ENCODE data around the gene OBI1. TPM values are rescaled to one million over a fixed set of nuclear protein-coding genes. Genes with fewer than 3 reads are reported as not detected.

OBI1 gene
- total RNA-seq, 1 experiment from 2014 or later: 7.9 TPM

GRCh38 chr13:78636495-78636894 lies 22.5 kb downstream of the OBI1 start:
- TF ChIP-seq EZH2phosphoT487 (IDR thresholded peaks at IDR 0.05; ENCODE audit: borderline replicate concordance, low read length) (no peak), CTCF (conservative IDR thresholded peaks at IDR 0.05; ENCODE audit: low read depth, low read length) (no peak), EZH2 (IDR thresholded peaks at IDR 0.05; ENCODE audit: low read length, unreplicated experiment) (no peak)
- DNase-seq (no peak), ATAC-seq (no peak)
- Histone ChIP-seq H3K9me2 (replicated peaks; ENCODE audit: low read length) (no peaks in the 10 kb centered on the region), H3K9ac (ENCODE audit: low read length) (no peak overlapping the region), H3K36me3 (ENCODE audit: low read depth, low read length) (peaks cover 22% of the 10 kb centered on the region), H3K4me3 (ENCODE audit: low read length) (no peak overlapping the region), H3K4me1 (ENCODE audit: insufficient read depth, low read length) (no peaks in the 10 kb centered on the region), H3K4me2 (ENCODE audit: low read length) (no peak overlapping the region), H3K9me3 (ENCODE audit: low read length) (no peaks in the 10 kb centered on the region), H3K27ac (ENCODE audit: low read length) (no peak overlapping the region), H4K20me1 (ENCODE audit: low read length) (no peaks in the 10 kb centered on the region), H3K27me3 (ENCODE audit: low read length) (no peaks in the 10 kb centered on the region), H3K79me2 (ENCODE audit: low read length) (no peaks in the 10 kb centered on the region), H2AFZ (ENCODE audit: low read length) (no peak overlapping the region), H3F3A (ENCODE audit: low read length, unreplicated experiment) (no peaks in the 10 kb centered on the region)
- CTCF ChIA-PET: no interaction called here
- intact Hi-C loops (cut with micrococcal nuclease): no loop called here
- POLR2A ChIA-PET (ENCODE audit: unreplicated experiment): no interaction called here
- BruUV-seq (replicated peaks): no TSS peak

GRCh38 chr13:78632996-78633395 lies 26.0 kb downstream of the OBI1 start:
- Histone ChIP-seq H3K36me3 (ENCODE audit: low read depth, low read length) (peaks cover 20% of the 10 kb centered on the region), H2AFZ (ENCODE audit: low read length) (no peak overlapping the region), H3K79me2 (ENCODE audit: low read length) (no peaks in the 10 kb centered on the region), H3F3A (ENCODE audit: low read length, unreplicated experiment) (no peaks in the 10 kb centered on the region), H3K9me3 (ENCODE audit: low read length) (no peaks in the 10 kb centered on the region), H3K4me2 (ENCODE audit: low read length) (no peak overlapping the region), H3K4me3 (ENCODE audit: low read length) (no peak overlapping the region), H3K4me1 (ENCODE audit: insufficient read depth, low read length) (no peaks in the 10 kb centered on the region), H3K27me3 (ENCODE audit: low read length) (no peaks in the 10 kb centered on the region), H4K20me1 (ENCODE audit: low read length) (no peaks in the 10 kb centered on the region; the same call in 1 of the 2 replicates), H3K27ac (ENCODE audit: low read length) (no peak overlapping the region), H3K9ac (ENCODE audit: low read length) (no peak overlapping the region), H3K9me2 (replicated peaks; ENCODE audit: low read length) (no peaks in the 10 kb centered on the region)
- DNase-seq (no peak), ATAC-seq (no peak)
- BruUV-seq (replicated peaks): no TSS peak
- POLR2A ChIA-PET (ENCODE audit: unreplicated experiment): no interaction called here
- intact Hi-C loops (cut with micrococcal nuclease): no loop called here
- CTCF ChIA-PET: no interaction called here
- TF ChIP-seq EZH2phosphoT487 (IDR thresholded peaks at IDR 0.05; ENCODE audit: borderline replicate concordance, low read length) (no peak), CTCF (conservative IDR thresholded peaks at IDR 0.05; ENCODE audit: low read depth, low read length) (no peak), EZH2 (IDR thresholded peaks at IDR 0.05; ENCODE audit: low read length, unreplicated experiment) (no peak)

GRCh38 chr13:78631077-78631476 lies 27.9 kb downstream of the OBI1 start:
- peaks cover 13% of the 10 kb centered on the region for H3K36me3 ChIP-seq (ENCODE audit: low read depth, low read length)
- no peaks in the 10 kb centered on the region for H3K79me2 ChIP-seq (ENCODE audit: low read length)
- no peaks in the 10 kb centered on the region for H3K9me2 ChIP-seq (replicated peaks; ENCODE audit: low read length)
- H2AFZ ChIP-seq (ENCODE audit: low read length): no peak overlapping the region
- CTCF ChIA-PET: no interaction called here
- no TSS peak for BruUV-seq (replicated peaks)
- TF ChIP-seq CTCF (conservative IDR thresholded peaks at IDR 0.05; ENCODE audit: low read depth, low read length) (no peak), EZH2phosphoT487 (IDR thresholded peaks at IDR 0.05; ENCODE audit: borderline replicate concordance, low read length) (no peak), EZH2 (IDR thresholded peaks at IDR 0.05; ENCODE audit: low read length, unreplicated experiment) (no peak)
- H3K9me3 ChIP-seq (ENCODE audit: low read length): no peaks in the 10 kb centered on the region
- intact Hi-C loops (cut with micrococcal nuclease): no loop called here
- no peaks in the 10 kb centered on the region for H3K27me3 ChIP-seq (ENCODE audit: low read length)
- H3K9ac ChIP-seq (ENCODE audit: low read length): no peak overlapping the region
- no peaks in the 10 kb centered on the region for H3F3A ChIP-seq (ENCODE audit: low read length, unreplicated experiment)
- no peak overlapping the region for H3K4me2 ChIP-seq (ENCODE audit: low read length)
- DNase-seq (no peak), ATAC-seq (no peak)
- POLR2A ChIA-PET (ENCODE audit: unreplicated experiment): no interaction called here
- H3K4me3 ChIP-seq (ENCODE audit: low read length): no peak overlapping the region
- no peaks in the 10 kb centered on the region for H3K4me1 ChIP-seq (ENCODE audit: insufficient read depth, low read length)
- no peak overlapping the region for H3K27ac ChIP-seq (ENCODE audit: low read length)
- no peaks in the 10 kb centered on the region; the same call in 1 of the 2 replicates for H4K20me1 ChIP-seq (ENCODE audit: low read length)

All from PC-3 (cell line).